BLaER1 (cell line): ENCODE results near the gene SLC39A2.

Experiments
- H3K27ac ChIP-seq: shearing (Covaris generic); formaldehyde crosslinking; 2 replicates; pipeline ENCODE4 v1.8.1; 2022
- H3K27me3 ChIP-seq: shearing (Covaris generic); formaldehyde crosslinking; 2 replicates; pipeline ENCODE4 v1.8.1; 2022
- H3K36me3 ChIP-seq: shearing (Covaris generic); formaldehyde crosslinking; 2 replicates; pipeline ENCODE4 v1.8.1; 2022
- H3K4me1 ChIP-seq: shearing (Covaris generic); formaldehyde crosslinking; 2 replicates; pipeline ENCODE4 v1.8.1; 2022
- H3K4me2 ChIP-seq: shearing (Covaris generic); formaldehyde crosslinking; 2 replicates; pipeline ENCODE4 v1.8.1; 2022
- H3K4me3 ChIP-seq: shearing (Covaris generic); formaldehyde crosslinking; 2 replicates; pipeline ENCODE4 v1.8.1; 2022
- H3K9ac ChIP-seq: shearing (Covaris generic); formaldehyde crosslinking; 2 replicates; pipeline ENCODE4 v1.8.1; 2022
- H3K9me3 ChIP-seq: shearing (Covaris generic); formaldehyde crosslinking; 2 replicates; pipeline ENCODE4 v1.8.1; 2022
- H4K20me1 ChIP-seq: shearing (Covaris generic); formaldehyde crosslinking; 2 replicates; pipeline ENCODE4 v1.8.1; 2022
- Cebpa-rat ChIP-seq: shearing (Covaris generic); IDR thresholded peaks from 2 replicates; pipeline ENCODE4 v1.8.1; 2022

Gene SLC39A2

GRCh38 chr14:21016413-21017190 lies 17.5 kb downstream of the SLC39A2 start:
- no peaks in the 10 kb centered on the region for H3K9me3 ChIP-seq
- H3K36me3 ChIP-seq = peaks cover 32% of the 10 kb centered on the region
- TF ChIP-seq Cebpa-rat = no peak
- no peaks in the 10 kb centered on the region for H3K4me1 ChIP-seq
- no peaks in the 10 kb centered on the region for H3K27me3 ChIP-seq
- H3K4me3 ChIP-seq = no peak overlapping the region
- no peaks in the 10 kb centered on the region for H4K20me1 ChIP-seq
- no peak overlapping the region for H3K9ac ChIP-seq
- H3K27ac ChIP-seq = no peak overlapping the region
- H3K4me2 ChIP-seq = no peak overlapping the region

- TF ChIP-seq Cebpa-rat = no peak
- Histone ChIP-seq H3K4me3 (no peak overlapping the region), H3K9me3 (no peaks in the 10 kb centered on the region), H3K4me2 (no peak overlapping the region), H3K36me3 (peaks cover 32% of the 10 kb centered on the region), H4K20me1 (no peaks in the 10 kb centered on the region), H3K9ac (no peak overlapping the region), H3K4me1 (no peaks in the 10 kb centered on the region), H3K27me3 (no peaks in the 10 kb centered on the region), H3K27ac (no peak overlapping the region)
Measured at GRCh38 chr14:21017528-21018245, 18.6 kb downstream of the SLC39A2 start.

DNA sequence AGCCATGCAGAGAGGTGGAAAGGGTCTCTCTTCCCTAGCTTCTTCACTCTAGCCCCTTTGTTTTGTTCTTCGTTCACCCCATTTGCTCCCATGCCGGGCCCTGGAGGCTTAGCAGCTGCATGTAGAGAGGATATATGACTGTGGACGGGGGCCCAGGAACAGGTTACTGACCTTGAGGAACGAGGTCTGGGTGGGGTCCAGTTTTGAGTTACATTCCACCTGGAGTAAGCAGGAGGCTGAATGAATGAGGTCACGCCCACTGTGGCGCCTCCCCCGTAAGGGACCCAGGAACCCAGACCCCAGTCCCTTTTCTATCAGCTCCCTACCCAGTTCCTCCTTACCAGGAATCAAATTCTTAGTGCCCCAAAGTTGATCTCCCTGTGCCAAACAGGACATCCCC lies 19.2 kb downstream of the SLC39A2 start:
- H3K4me1 ChIP-seq = peaks cover 3% of the 10 kb centered on the region
- H3K27ac ChIP-seq = no peak overlapping the region
- H3K4me3 ChIP-seq = no peak overlapping the region
- no peak overlapping the region for H3K4me2 ChIP-seq
- peaks cover 32% of the 10 kb centered on the region for H3K36me3 ChIP-seq
- no peaks in the 10 kb centered on the region for H3K27me3 ChIP-seq
- H4K20me1 ChIP-seq = no peaks in the 10 kb centered on the region
- H3K9me3 ChIP-seq = no peaks in the 10 kb centered on the region
- no peak overlapping the region for H3K9ac ChIP-seq
- TF ChIP-seq Cebpa-rat = no peak

DNA sequence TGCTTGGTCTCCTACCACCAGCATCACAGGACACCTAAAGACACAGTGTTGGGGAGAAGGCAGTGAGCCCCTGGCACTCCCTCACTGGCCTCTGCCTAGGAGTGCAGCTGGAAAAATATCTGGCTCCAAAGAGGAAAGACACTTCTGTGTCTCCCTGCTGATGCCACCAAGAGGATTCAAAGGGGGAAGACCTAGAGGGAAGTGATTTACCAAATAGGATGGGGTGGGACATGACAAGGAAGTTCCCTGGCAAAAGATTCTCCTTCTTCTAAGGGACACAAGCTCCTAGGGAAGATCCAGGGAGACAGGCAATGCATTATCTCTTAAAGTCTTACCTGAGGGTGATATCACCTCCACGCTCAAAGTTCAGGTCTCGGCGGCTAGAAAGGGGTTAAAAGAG lies 19.7 kb downstream of the SLC39A2 start:
- H3K4me1 ChIP-seq = peaks cover 8% of the 10 kb centered on the region
- peaks cover 32% of the 10 kb centered on the region for H3K36me3 ChIP-seq
- no peak for TF ChIP-seq Cebpa-rat
- H3K27me3 ChIP-seq = no peaks in the 10 kb centered on the region
- no peaks in the 10 kb centered on the region for H3K9me3 ChIP-seq
- H4K20me1 ChIP-seq = no peaks in the 10 kb centered on the region
- H3K4me2 ChIP-seq = no peak overlapping the region
- H3K9ac ChIP-seq = no peak overlapping the region
- no peak overlapping the region for H3K27ac ChIP-seq
- H3K4me3 ChIP-seq = no peak overlapping the region

- Histone ChIP-seq H4K20me1 (no peaks in the 10 kb centered on the region), H3K4me1 (peaks cover 14% of the 10 kb centered on the region), H3K27me3 (no peaks in the 10 kb centered on the region), H3K36me3 (peaks cover 32% of the 10 kb centered on the region), H3K4me2 (no peak overlapping the region), H3K4me3 (no peak overlapping the region), H3K9ac (no peak overlapping the region), H3K27ac (no peak overlapping the region), H3K9me3 (no peaks in the 10 kb centered on the region)
- no peak for TF ChIP-seq Cebpa-rat
Measured at GRCh38 chr14:21019366-21019765, 20.3 kb downstream of the SLC39A2 start.

GRCh38 chr14:21020977-21021545 lies 22.0 kb downstream of the SLC39A2 start:
- Histone ChIP-seq H3K9me3 (no peaks in the 10 kb centered on the region), H3K4me3 (no peak overlapping the region), H3K4me1 (peaks cover 20% of the 10 kb centered on the region), H3K27me3 (no peaks in the 10 kb centered on the region), H3K27ac (no peak overlapping the region), H3K36me3 (peaks cover 32% of the 10 kb centered on the region), H3K9ac (no peak overlapping the region), H4K20me1 (no peaks in the 10 kb centered on the region), H3K4me2 (no peak overlapping the region)
- no peak for TF ChIP-seq Cebpa-rat

DNA sequence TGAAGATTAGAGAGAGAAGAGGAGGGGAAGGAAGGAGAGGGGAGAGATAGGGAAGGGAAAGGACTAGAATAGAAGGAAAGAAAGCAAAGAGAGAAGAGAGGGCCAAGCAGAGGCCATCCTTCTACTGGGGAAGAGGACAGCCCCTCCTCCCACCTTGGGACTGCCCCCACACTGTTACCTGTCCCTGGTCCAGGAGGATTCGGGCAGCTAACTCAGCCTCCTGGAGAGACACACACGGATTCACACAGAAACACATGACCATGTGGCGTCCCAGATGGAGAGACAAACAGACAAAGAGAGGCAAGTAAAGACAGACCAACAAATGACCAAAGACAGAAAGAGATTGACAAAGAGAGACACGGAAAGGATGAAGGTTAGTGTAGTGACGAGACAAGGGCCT lies 23.6 kb downstream of the SLC39A2 start:
- no peaks in the 10 kb centered on the region for H3K9me3 ChIP-seq
- H3K36me3 ChIP-seq = peaks cover 26% of the 10 kb centered on the region
- H3K4me2 ChIP-seq = 0 out of 2 replicates have a peak overlapping the region, but pooled peaks have one; percentile 94
- no peak overlapping the region for H3K9ac ChIP-seq
- H3K27ac ChIP-seq = no peak overlapping the region
- H4K20me1 ChIP-seq = no peaks in the 10 kb centered on the region
- H3K27me3 ChIP-seq = no peaks in the 10 kb centered on the region
- no peak for TF ChIP-seq Cebpa-rat
- H3K4me1 ChIP-seq = peaks cover 30% of the 10 kb centered on the region
- H3K4me3 ChIP-seq = no peak overlapping the region

DNA sequence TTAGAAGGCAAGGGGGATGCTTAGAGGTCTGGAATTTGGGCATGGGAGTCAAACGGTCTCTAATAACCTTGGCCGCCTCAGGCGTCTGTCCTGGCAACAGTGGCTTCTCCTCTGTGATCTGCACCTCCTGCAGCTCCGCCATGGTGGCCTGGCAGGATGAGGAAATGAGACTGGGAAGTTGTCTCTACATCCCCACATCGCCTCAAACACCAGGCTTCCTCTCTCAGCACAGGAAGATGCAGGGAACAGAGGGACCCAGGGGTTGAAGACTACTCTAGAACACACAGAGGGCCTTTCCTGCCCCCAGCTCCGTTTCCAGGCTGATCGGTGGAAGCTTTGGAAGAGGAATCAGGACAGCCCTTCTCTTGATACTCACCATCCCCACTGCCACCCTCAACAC lies 24.1 kb downstream of the SLC39A2 start:
- Histone ChIP-seq H3K4me2 (peak overlapping the region; percentile 94; the same call in 1 of the 2 replicates), H4K20me1 (no peaks in the 10 kb centered on the region), H3K36me3 (peaks cover 21% of the 10 kb centered on the region), H3K9me3 (no peaks in the 10 kb centered on the region), H3K9ac (no peak overlapping the region), H3K27ac (no peak overlapping the region), H3K4me3 (no peak overlapping the region), H3K4me1 (peaks cover 30% of the 10 kb centered on the region), H3K27me3 (no peaks in the 10 kb centered on the region)
- TF ChIP-seq Cebpa-rat = no peak

DNA sequence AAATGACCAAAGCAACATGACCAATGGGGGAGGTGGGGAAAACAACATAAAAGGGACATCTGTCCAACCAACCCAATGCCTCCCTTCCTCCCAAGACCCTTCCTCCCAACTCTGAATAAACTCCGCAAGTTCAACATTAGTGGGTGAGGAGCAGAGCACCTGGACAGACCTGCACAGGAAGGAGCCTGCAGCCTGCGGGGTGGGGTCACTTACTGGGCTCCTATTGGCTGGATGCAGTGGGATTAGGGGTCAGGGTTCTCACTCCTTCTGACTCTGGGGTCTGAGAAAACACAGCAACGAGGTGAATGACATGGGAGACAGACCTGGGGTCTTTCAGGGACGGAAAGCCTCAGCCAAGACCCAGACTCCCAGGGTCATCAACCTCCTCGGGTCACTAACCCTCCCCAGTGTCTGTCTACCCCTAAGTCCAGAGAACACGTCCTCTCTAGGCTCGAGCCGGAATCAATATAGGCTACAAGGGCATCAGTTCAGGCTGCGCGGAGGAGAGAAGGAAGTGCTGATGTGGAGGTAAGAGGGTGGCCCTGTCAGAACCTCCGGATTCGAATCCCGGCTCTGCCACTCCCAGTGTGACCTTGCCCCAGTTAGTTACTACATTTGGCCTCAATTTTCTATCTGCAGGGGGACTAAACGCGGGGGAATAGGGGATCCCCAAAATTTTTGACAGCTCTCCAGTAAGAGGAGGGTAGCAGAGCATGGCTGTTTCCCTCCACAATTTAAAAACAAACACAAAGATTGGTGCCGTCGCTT lies 24.9 kb downstream of the SLC39A2 start:
- H3K4me3 ChIP-seq = peak overlapping the region; percentile 78

More for the DNA sequence above, 24.9 kb downstream of the SLC39A2 start:
- peak overlapping the region; percentile 73 for H3K27ac ChIP-seq
- no peak for TF ChIP-seq Cebpa-rat
- no peaks in the 10 kb centered on the region for H4K20me1 ChIP-seq
- no peaks in the 10 kb centered on the region for H3K27me3 ChIP-seq
- peaks cover 13% of the 10 kb centered on the region for H3K36me3 ChIP-seq
- H3K4me2 ChIP-seq = peak overlapping the region; percentile 94
- peaks cover 30% of the 10 kb centered on the region for H3K4me1 ChIP-seq
- peak overlapping the region; percentile 82 for H3K9ac ChIP-seq
- no peaks in the 10 kb centered on the region for H3K9me3 ChIP-seq
